ENCODE measurements around the gene CORO6.
A peak's percentile ranks its signal among the peaks of the same experiment; 100 is the strongest.

Gene CORO6

GRCh38 chr17:29576214-29577000 lies 46.3 kb downstream of the CORO6 start:
- DNase-seq, result no peak

- no peak for DNase-seq
These were observed 47.0 kb downstream of the CORO6 start for GRCh38 chr17:29575511-29576213.

GRCh38 chr17:29574732-29575510 lies 47.8 kb downstream of the CORO6 start:
- DNase-seq, result peak; percentile 79

- no peak for DNase-seq
These were observed 48.6 kb downstream of the CORO6 start for GRCh38 chr17:29573871-29574731.

- DNase-seq, result no peak
These were observed 49.2 kb downstream of the CORO6 start for GRCh38 chr17:29573558-29573869.

- DNase-seq, result no peak
These were observed 49.8 kb downstream of the CORO6 start for GRCh38 chr17:29572691-29573557.

GRCh38 chr17:29571883-29572681 lies 50.6 kb downstream of the CORO6 start:
- no peak for DNase-seq

- DNase-seq, result no peak
These were observed 51.2 kb downstream of the CORO6 start for GRCh38 chr17:29571486-29571882.

- no peak for DNase-seq
These were observed 52.2 kb downstream of the CORO6 start for GRCh38 chr17:29570521-29570920.

- peak; percentile 51 for DNase-seq
These were observed 53.3 kb downstream of the CORO6 start for GRCh38 chr17:29569245-29569950.

- peak; percentile 94 for DNase-seq
These were observed 54.1 kb downstream of the CORO6 start, which contains the start of gene TP53I13 for GRCh38 chr17:29568331-29569244. Gene TP53I13 (plus strand): TSS chr17:29568701. CDS start chr17:29568759, 58 bp downstream.

- DNase-seq, result peak; percentile 83
These were observed 55.0 kb downstream of the CORO6 start for GRCh38 chr17:29567554-29568330.

GRCh38 chr17:29567304-29567553 lies 55.5 kb downstream of the CORO6 start:
- peak; percentile 71 for DNase-seq

GRCh38 chr17:29566473-29567303 lies 56.0 kb downstream of the CORO6 start, which contains the start of gene ABHD15:
Gene ABHD15 (minus strand): TSS chr17:29567037. CDS start chr17:29566966, 71 bp downstream.
- peak; percentile 89 for DNase-seq

- DNase-seq, result peak; percentile 76
These were observed 56.9 kb downstream of the CORO6 start for GRCh38 chr17:29565643-29566472.

All from DMS53 (cell line).